Stimulated activated CD8-positive, alpha-beta memory T cell treated with anti-CD3 and anti-CD28 coated beads, Interleukin-2, amount 100 ng/mL, for 48 hours (primary cell): Measurements from ENCODE around the gene TMEM53.

Experiments
- DNase-seq, 2 donors: peaks; one replicate each; pipeline ENCODE4 v3.0.0-alpha.2; 2020; ENCODE audit warnings: low read depth in 2 of 2

The TMEM53 gene

DNA sequence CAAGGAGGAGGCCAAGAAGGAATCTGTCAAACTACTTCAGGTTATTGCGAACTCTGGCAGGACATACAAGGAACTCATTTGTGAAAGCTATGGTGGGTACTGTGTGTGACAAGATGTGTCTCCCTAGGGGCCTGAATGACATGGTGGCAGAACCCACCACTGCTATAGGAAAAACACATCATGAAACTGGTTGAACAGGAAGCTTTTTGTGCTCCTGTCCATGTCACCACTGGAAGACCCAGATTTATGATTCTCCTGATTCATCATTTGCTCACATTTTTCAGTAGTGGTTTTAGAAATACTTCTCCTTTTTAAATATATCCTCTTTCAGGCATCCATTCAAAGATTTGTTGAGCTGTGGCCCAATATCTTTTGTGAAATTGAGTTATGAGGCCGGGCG is 23.9 kb upstream of the TMEM53 start:
- DNase-seq = no peak

DNA sequence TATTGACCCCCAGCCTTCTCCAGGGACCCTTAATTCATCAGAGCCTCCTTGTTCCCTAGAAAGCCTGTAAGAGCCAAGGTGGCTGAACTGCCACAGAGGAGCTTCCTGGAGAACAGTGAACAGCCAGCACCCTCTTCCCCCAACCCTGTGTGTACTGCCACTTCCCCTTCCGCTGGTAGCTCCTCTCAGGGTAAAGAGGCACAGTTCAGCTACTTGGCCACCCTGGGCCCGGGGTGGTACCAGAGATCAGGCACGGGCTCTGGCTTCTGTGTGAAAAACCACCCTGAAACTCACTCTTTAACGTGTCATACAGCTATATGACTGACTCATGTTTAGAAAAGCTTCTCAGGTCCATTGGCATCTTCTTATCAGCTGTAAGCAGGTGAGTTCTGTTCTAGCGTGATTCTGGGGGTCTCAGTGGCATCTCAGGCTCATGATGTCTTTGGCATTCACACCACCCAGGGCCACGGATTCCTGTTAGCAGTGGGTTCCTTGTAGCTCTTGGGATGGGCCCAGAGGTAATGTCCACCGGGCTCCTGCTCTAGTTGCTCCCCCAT is 22.6 kb upstream of the TMEM53 start:
- DNase-seq = no peak

DNA sequence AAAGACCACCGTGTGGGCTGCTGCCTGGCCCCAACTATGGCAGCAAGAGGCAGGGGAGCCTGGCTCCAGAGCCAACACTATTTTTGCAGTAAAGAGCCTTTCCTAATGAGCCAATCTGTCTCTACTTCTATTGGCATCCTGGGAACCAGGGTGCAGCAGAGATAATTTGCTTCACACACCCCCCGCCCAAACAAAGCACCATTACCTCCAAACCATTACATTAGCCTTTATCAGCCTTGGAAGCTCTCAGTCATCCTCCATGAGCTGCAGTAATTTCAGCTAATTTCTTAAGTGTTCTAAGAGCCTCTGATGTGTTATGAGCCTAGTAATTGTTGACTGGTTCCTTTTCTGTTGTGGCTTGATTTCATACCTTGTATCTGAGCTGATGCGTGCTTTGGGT is 21.8 kb upstream of the TMEM53 start:
- no peak for DNase-seq

DNA sequence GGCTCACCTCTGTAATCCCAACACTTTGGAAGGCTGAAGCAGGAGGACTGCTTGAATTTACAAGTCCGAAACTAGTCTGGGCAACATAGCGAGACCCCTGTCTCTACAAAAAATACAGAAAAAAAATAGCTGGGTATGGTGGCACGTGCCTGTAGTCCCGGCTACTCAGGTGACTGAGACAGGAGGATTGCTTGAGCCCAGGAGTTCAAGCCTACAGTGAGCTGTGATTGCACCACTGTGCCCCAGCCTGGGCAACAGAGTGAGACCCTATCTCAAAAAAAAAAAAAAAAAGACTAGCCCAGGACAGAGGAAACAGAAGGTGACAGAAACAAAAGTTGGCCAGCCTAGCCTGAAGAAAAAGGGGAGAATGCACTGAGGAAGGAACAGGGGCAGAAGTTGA is 21.4 kb upstream of the TMEM53 start:
- no peak for DNase-seq

DNA sequence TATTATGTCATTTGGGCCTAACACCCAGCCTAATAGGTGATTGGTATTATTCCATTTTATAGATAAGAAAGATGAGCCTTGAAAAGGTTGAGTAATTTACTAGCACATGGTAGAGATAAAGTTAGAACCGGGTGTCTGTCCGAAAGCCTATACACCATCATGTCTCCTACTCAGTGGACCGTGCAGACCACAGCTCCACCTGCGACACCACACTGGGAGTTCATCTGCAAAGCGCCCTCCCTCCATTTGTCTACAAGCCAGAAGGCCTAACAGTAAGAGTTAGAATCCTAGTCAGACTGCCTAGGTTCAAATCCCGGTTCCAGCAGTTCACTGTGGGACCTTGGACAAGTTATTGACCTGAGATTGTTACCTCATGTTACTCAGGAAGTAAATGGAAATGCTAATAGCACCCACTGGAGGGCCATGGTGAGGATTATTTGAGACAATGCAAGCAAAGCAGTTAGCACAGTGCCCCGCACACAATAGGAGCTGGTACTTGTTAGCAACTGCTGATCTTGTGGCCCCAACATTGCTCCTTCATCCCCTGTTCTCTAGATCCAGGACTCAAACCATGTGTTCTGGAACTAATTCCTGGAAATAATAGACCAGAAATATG is 20.7 kb upstream of the TMEM53 start:
- DNase-seq = no peak

DNA sequence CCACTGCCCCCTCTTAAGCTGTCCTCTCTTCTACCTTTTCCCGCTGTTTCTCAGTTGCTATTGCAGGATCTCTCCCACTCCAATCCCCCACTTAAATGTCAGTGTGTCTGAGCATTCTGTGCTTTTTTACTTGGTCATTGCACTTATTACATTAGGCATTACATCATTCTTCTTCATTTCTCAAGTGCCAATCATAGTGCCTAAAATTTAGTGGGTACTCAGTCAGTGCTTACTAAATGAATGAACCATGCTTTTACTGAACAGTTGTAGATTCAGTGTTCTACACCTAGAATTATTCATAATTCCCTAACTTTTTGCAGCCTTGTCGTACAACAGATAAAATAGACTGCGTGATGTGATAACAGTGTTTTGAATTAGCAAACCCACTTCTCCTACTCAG is 19.6 kb upstream of the TMEM53 start:
- no peak for DNase-seq

DNA sequence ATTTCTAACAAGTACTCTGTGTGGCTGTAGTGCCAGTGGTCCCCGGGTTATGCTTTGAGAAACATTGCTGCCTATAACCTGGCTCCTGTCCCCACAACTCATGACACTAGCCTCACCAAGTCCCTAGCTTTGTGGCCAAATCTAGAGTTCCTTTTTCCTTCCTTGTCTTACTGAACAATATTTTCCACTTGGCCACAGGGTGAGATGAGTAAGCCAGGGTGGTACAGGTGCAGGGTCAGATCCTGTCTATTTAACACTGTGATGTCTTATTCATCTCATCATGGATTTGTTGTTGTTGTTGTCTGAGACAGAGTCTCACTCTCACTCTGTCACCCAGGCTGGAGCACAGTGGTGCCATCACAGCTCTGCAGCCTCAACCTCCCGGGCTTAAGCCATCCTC is 18.9 kb upstream of the TMEM53 start:
- DNase-seq = no peak

DNA sequence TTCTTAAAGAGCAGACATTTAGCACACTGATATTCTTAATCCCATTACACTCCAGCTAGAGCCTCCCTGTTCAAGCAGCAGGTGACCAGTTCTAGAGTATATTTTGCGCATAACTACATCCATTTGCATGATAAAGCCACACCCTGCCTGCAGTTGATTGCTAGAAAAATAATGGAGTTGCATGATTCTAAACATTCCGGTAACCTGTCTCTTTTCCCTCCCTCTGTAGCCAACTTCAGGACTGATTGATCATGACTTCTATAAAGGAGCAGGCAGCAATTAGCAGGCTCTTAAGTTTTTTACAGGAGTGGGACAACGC is 15.1 kb upstream of the TMEM53 start:
- no peak for DNase-seq

DNA sequence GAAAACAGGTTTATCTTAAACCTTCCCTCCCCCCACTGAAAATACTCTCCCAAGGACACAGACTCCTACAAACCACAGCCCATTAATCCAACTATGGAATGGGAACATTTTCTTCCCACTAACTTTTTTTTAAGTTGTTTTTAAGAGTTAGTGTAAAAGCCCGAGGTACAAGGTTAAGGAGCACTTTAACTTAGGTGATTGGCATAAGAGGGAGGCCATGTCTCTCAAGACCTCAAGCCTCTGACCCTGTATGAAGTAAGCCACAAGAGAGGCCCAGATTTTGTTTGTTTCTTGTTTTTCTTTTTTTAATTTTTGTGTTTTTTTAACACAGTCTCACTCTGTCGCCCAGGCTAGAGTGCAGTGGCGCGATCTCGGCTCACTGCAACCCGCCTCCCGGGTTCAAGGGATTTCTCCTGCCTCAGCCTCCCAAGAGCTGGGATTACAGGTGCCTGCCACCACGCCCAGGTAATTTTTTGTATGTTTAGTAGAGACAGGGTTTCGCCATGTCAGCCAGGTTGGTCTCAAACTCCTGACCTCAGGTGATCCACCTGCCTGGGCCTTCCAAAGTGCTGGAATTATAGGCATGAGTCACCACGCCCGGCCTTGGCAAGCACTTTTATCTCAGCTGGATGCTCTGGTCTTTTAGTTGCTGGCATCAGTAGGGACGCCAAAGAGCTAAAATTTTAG is 14.6 kb upstream of the TMEM53 start:
- DNase-seq = no peak

DNA sequence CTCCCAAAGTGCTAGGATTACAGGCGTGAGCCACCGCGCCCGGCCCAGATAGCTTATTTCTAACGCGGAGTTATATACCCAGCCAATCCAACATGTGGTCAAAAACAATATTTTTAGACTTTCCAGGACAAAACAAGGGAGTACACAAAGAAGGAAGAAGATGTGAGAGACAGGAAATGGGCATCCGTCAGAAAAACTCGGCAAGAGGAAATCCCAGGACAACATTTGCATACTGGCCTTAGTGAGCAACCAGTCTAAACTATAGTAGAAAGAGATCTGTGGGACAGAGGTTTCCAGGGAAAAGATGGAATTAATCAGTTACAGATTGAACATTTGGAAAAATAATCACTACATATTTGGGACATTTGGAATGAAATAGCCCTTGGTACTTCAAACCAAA is 11.6 kb upstream of the TMEM53 start:
- DNase-seq = no peak

DNA sequence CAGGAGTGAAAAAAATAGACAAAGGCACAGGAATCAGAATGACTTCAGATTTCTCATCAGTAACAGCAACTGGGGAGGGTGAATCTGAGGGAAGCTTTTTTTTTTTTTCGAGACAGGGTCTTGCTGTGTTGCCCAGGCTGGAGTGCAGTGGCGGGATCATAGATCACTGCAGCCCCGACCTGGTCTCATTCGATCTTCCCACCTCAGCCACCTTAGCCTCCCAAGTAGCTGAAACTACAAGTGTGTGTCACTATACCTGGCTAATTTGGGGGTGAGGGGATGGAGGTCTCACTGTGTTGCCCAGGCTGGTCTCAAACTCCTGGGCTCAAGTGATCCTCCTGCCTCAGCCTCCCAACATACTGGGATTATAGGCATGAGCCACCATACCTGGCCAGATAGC is 10.9 kb upstream of the TMEM53 start:
- DNase-seq = no peak

DNA sequence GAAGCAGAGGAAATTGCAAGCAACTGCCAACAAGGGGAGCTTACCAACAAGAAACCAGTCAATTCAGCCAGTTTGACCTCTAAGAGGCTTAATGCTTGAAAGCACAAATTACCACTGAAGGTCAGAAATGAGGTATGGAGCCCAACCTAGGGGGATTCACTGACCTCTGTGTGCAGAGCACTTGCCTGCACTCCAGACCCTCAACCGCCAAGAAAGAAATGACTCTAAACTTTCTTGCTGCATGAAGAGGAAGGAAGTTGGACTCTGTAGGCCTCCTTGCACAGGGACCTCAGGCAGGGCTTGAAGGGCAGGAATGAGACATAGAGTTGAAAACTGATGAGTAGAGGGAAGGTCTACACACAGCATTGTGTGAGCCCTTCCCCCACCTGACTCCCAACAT is 10.2 kb upstream of the TMEM53 start:
- DNase-seq = no peak

DNA sequence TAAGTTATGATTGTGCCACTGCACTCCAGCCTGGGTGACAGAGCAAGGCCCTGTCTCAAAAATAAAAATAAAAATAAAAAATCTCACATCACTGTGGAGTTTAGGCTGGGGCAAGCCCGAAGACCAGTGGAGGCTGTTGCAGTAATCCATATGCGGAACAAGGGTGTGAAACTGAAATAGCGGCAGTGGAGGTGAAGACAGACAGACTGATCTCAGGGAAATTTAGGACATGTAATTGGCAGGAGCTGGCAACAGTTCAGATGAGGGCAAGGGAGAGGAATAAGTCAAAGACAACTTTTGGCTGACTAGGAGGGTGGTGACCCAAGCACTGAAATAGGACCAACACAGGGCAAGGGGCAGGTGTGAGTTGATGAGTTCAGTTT is 8.6 kb upstream of the TMEM53 start:
- DNase-seq = no peak

DNA sequence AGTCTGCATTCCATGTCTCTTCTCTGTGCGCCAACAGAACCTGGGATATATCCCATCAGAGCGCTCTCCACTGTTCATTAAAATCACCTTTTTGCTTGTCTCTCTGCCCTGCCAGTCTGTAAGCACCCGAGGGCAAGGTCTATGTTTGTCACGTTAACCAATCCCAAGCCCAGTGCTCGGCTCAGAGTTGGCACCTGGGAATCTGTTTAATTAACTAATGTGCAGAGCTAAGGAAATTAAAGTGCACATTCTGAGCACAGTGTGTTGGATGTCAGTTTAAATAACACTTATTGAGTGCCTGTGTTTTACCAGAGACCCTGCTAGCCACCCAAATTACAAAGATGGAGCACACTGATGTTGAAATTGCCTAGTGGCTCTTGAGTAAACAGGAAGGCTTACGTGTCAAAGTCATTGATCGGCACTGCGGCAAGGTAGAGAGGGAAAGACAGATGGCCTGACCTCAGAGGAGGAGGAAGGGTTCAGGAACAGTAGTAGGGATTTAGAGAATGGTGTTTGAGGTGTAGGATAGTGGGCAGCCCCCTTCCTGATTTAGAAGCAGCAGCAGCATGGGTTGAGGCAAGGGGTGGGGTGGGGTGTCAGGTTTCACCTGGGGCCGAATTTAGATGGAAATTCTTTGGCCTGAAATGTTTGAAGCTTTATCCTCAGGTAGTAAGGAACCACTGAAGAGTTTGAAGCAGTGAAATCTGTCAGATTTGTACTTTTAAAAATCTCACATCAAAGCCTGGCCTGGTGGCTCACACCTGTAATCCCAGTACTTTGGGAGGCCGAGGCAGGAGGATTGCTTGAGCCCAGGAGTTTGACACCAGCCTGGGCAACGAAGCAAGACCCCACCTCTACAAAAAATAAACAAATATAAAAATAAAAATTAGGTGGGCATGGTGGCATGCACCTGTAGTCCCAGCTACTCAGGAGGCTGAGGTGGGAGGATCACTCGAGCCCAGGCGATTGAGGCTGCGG is 7.9 kb upstream of the TMEM53 start:
- no peak for DNase-seq

DNA sequence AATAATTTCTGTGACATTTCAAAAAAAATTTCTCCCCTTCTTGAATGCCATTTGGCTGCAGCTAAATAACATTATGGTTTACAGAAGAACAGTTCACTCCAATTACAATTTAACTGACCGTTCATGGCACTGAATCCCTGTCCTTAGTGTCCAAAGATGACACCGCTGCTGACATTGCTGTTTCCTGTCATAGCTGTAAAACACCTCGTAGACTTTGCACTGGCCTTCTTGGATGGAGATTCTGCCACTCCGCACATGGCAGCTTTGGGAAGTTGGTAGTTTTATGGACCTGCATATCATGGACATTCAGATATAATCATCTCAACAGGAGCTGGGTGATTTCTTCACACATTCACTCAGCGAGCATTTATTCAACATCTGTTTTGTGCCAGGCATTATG is 5.2 kb upstream of the TMEM53 start:
- no peak for DNase-seq

DNA sequence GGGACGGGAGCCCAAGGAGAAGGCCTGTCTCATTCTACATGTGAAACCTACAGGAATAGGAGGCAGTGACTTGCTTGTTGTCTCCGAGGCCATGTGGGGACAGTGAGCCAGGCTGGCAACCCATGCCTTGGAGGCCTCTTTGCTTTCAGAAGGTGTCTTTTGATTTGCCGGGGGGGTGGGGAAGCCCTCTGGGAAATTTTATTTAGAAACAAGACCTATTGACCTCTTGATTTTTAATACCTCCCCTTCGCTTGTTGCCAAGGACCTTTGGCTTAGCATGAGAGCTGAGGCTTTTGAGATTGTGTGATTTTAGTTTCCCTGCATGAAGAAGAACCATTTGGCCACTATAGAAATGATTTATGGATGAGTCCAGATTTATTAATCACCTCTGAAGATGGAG is 4.3 kb upstream of the TMEM53 start:
- no peak for DNase-seq

DNA sequence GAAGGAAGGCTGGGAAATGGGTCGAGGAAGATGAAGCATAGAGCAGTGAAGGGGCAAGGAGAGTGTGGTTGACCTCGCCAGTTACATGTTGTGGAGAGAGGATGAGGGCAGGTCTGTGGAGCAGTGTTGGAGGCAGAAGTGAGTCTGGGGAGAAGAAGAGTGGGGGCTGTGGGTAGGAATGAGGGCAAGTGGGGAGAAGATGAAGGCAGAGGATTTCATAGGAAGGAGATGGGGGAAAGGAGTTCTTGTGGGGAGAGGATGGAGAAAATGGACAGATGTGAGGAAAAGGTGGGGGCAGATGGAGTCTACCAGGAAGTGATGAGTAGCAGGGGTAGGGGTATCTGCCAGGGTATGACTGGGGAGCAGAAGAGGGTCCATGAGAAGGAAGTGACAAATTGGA is 3.8 kb upstream of the TMEM53 start:
- DNase-seq = no peak

DNA sequence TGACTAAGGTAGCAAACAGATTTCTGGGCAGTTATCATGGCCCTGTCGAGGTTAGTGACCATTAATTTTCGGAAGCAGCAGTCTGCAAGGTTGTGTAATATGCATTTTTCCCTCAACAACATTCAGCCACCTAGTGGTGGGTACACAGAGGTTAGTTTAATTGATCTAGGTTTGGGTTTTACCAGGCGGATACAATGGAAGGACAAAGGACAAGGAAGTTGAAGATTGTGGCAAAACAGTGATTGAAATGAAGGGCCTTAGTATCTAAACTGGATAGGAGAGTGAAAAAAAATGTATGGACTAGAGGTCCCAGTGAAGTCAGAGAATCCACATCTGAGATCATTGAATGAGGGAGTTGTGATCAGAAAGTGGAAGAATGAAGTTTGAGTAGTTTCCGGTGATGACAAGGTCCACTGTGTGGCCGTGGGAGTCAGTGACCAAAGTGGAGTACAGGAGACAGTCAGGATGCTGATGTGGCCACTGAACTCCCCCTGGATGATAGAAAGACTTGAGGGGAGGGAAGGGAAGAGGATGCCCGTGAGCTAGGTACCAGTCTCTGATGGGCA is 3.0 kb upstream of the TMEM53 start:
- DNase-seq = no peak

DNA sequence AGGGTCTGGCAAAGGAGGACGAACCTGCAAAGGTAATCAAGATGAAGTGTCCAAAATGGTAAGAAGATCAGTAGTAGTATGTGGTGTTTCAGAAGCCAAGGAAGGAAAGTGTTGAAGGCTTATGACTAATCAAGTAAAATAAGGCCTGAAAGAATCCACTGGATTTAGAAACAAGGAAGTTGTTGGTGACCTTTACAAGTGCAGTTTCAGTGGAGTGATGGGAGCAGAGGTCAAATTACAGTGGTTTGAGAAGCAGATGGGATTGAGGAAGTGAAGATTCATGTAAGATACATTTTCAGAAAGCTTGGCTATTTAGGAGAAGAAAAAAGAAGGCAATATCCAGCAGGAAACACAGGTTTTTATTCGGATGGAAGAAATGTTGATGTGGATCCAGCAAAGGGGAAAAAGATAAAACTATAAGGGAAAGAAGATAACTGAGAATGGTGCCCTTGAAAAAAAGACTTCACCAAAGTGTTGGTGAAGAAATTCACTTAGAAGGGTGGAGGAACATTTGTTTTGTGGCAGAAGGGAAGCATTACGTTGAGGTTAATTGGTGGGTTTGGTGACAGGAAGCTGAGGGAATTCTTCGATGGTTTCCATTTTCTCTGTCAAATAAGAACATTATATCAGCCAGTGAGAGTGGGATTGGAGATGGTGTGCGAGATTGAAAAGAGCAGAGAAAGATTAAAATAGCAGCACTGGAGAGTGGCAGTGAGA is 2.4 kb upstream of the TMEM53 start:
- DNase-seq = no peak

DNA sequence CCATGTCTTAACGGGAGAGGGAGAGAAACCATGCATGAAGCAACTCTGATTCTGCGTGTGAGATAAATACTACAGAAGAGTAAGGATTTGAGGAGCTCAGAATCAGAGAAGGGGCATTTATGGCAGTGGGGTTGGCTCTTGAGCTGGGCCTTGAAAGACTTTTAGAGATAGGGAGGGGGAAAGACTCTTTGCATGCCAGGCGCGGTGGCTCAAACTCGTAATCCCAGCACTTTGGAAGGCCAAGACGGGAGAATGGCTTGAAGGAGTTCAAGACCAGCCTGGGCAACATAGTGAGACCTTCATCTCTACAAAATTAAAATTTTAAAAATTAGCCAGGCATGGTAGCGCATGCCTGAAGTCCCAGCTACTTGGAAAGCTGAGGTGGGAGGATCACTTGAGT is 905 bp upstream of the TMEM53 start:
- DNase-seq = no peak

DNA sequence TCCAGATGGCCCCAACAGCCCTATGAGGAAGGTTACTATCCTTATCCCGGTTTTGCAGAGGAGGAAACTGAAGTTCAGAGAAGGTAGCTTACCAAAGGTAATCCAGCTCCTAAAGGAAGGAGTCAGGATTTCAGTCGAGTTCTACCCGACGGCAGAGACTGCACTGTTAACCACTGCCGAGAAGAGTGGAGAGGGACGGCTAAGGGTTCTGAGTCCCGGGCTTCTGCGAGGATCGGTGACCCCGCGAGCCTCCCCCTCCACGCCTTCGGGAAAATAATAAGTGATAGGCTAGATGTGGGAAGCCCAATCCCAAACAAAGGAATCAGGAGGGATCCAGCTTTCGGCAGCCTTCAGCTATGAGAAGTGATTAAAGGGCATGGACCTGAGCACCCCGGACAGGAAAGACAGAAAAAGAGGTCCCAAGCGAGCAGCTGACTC is 587 bp downstream of the TMEM53 start:
- no peak for DNase-seq
